Measurements from ENCODE around the gene TNS1. TPM values are rescaled to one million over a fixed set of nuclear protein-coding genes. Genes with fewer than 3 reads are reported as not detected.

The TNS1 gene
- total RNA-seq, 1 experiment from 2014 or later = 6.2 TPM

DNA sequence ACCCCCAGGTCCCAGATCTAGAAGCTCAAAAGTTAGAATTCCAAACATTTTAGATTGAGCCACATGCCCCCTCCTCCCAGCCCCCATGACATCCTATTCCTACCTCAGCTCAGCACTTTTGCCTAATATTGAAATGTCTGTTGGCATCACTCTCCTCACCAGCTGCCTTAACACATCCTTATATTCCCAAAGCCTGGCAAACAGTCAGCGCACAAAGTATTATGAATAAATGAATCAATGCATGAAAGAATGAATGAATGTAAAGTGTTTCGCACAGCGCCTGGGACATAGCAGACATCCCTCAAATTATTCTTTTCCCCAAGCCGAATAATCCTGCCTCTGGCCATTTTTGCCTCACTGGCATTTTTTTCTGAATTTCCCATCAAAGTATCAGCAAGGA is 175.8 kb downstream of the TNS1 start:
- no peak for DNase-seq (ENCODE audit: low read depth, low spot score)
- Histone ChIP-seq H3K4me3 (replicated peaks in 1 of 2; ENCODE audit: low read depth in 1 of 2, low read length in 2 of 2) (no peak overlapping the region), H3K27ac (ENCODE audit: low read depth, low read length) (no peak overlapping the region), H3K4me2 (ENCODE audit: low read length) (no peak overlapping the region), H3K27me3 (ENCODE audit: insufficient read depth, low read length) (no peaks in the 10 kb centered on the region), H4K20me1 (ENCODE audit: insufficient read depth) (no peaks in the 10 kb centered on the region), H3K9ac (ENCODE audit: low read length) (no peak overlapping the region), H3K9me2 (ENCODE audit: insufficient read depth) (no peaks in the 10 kb centered on the region), H3K4me1 (ENCODE audit: control insufficient read depth in 1 of 2, insufficient read depth in 2 of 2, low read length in 2 of 2) (peaks cover 3 to 15% of the 10 kb centered on the region in 2 experiments; a peak in 3 of 4 replicates), H3K79me2 (ENCODE audit: insufficient read depth, low read length) (no peaks in the 10 kb centered on the region), H2AFZ (ENCODE audit: low read depth, low read length, poor library complexity, severe bottlenecking) (no peak overlapping the region), H3K9me3 (ENCODE audit: control insufficient read depth in 1 of 2, insufficient read depth in 1 of 2, low read depth in 1 of 2, low read length in 2 of 2) (no peaks in the 10 kb centered on the region), H3K36me3 (ENCODE audit: control insufficient read depth in 1 of 2, insufficient read depth in 2 of 2, low read length in 2 of 2) (no peaks in the 10 kb centered on the region)
- ChIA-PET POLR2A (no interaction called here), RAD21 (ENCODE audit: low non-redundant PET in 1 of 2, low total read pairs in 2 of 2, uncharacterized antibody in 2 of 2, unreplicated experiment in 2 of 2) (no interaction called here), CTCF (no interaction called here)
- intact Hi-C loops (cut with micrococcal nuclease) = no loop called here
- no peak for ATAC-seq
- no TSS peak for BruUV-seq (replicated peaks)
- TF ChIP-seq, protein P1, sequence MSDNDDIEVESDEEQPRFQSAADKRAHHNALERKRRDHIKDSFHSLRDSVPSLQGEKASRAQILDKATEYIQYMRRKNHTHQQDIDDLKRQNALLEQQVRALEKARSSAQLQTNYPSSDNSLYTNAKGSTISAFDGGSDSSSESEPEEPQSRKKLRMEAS (IDR thresholded peaks at IDR 0.05) = no peak
- TF ChIP-seq SP1 (IDR thresholded peaks at IDR 0.05; ENCODE audit: low read depth) = no peak
- TF ChIP-seq, protein P2, sequence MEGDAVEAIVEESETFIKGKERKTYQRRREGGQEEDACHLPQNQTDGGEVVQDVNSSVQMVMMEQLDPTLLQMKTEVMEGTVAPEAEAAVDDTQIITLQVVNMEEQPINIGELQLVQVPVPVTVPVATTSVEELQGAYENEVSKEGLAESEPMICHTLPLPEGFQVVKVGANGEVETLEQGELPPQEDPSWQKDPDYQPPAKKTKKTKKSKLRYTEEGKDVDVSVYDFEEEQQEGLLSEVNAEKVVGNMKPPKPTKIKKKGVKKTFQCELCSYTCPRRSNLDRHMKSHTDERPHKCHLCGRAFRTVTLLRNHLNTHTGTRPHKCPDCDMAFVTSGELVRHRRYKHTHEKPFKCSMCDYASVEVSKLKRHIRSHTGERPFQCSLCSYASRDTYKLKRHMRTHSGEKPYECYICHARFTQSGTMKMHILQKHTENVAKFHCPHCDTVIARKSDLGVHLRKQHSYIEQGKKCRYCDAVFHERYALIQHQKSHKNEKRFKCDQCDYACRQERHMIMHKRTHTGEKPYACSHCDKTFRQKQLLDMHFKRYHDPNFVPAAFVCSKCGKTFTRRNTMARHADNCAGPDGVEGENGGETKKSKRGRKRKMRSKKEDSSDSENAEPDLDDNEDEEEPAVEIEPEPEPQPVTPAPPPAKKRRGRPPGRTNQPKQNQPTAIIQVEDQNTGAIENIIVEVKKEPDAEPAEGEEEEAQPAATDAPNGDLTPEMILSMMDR (IDR thresholded peaks at IDR 0.05 in 2 of 3, conservative IDR thresholded peaks at IDR 0.05 in 1 of 3; ENCODE audit: borderline replicate concordance in 1 of 3, insufficient read depth in 1 of 3, low read depth in 2 of 3, low read length in 2 of 3) = no peak

DNA sequence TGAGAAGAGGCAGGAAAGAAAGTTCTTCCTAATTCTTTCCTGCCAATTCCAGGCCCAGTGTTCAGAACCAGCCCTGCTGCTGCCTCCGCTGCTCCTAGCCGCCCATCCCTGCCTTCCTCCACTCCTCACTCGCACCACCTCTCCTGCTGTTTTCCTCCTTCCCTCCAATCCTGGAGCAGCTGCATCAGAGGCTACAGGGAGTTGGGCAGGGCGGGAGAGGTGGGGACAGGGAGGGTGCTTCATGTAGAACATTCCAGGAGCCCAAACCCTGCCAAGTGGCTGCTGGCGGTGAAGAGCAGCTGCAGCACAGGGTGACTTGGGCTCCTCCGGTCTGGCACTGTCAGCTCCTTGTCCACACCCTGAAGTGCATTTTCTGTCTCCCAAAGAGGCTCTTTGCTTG is 176.3 kb downstream of the TNS1 start:
- no peak overlapping the region for H3K9ac ChIP-seq (ENCODE audit: low read length)
- H3K79me2 ChIP-seq (ENCODE audit: insufficient read depth, low read length) = no peaks in the 10 kb centered on the region
- H4K20me1 ChIP-seq (ENCODE audit: insufficient read depth) = no peaks in the 10 kb centered on the region
- H3K9me2 ChIP-seq (ENCODE audit: insufficient read depth) = no peaks in the 10 kb centered on the region
- no peaks in the 10 kb centered on the region for H3K27me3 ChIP-seq (ENCODE audit: insufficient read depth, low read length)
- BruUV-seq (replicated peaks) = no TSS peak
- no peak overlapping the region for H2AFZ ChIP-seq (ENCODE audit: low read depth, low read length, poor library complexity, severe bottlenecking)
- no peak overlapping the region for H3K27ac ChIP-seq (ENCODE audit: low read depth, low read length)
- H3K4me1 ChIP-seq (ENCODE audit: control insufficient read depth in 1 of 2, insufficient read depth in 2 of 2, low read length in 2 of 2) = peaks cover 3 to 16% of the 10 kb centered on the region in 2 experiments; a peak in 3 of 4 replicates
- ATAC-seq = no peak
- DNase-seq (ENCODE audit: low read depth, low spot score) = no peak
- H3K9me3 ChIP-seq (ENCODE audit: control insufficient read depth in 1 of 2, insufficient read depth in 1 of 2, low read depth in 1 of 2, low read length in 2 of 2) = no peaks in the 10 kb centered on the region
- RAD21 ChIA-PET (ENCODE audit: low non-redundant PET in 1 of 2, low total read pairs in 2 of 2, uncharacterized antibody in 2 of 2, unreplicated experiment in 2 of 2) = no interaction called here
- CTCF ChIA-PET = no interaction called here
- intact Hi-C loops (cut with micrococcal nuclease) = no loop called here
- POLR2A ChIA-PET = no interaction called here
- H3K4me2 ChIP-seq (ENCODE audit: low read length) = no peak overlapping the region
- H3K4me3 ChIP-seq (replicated peaks in 1 of 2; ENCODE audit: low read depth in 1 of 2, low read length in 2 of 2) = no peak overlapping the region
- no peaks in the 10 kb centered on the region for H3K36me3 ChIP-seq (ENCODE audit: control insufficient read depth in 1 of 2, insufficient read depth in 2 of 2, low read length in 2 of 2)
- TF ChIP-seq YY1 (IDR thresholded peaks at IDR 0.05; ENCODE audit: extremely low read depth, insufficient replicate concordance, low read depth, low read length) (no peak), SIN3A (IDR thresholded peaks at IDR 0.05; ENCODE audit: low read depth) (no peak), SRF (IDR thresholded peaks at IDR 0.05; ENCODE audit: low read depth) (no peak), POLR2A (IDR thresholded peaks at IDR 0.05; ENCODE audit: borderline replicate concordance, extremely low read depth, insufficient read depth, insufficient read length) (no peak), EZH2phosphoT487 (IDR thresholded peaks at IDR 0.05; ENCODE audit: borderline replicate concordance) (no peak), ZNF274 (IDR thresholded peaks at IDR 0.05; ENCODE audit: low read depth, low read length) (no peak), JUND (IDR thresholded peaks at IDR 0.05) (no peak), RAD21 (IDR thresholded peaks at IDR 0.05; ENCODE audit: low read depth) (no peak), FOSL1 (IDR thresholded peaks at IDR 0.05; ENCODE audit: low read depth) (no peak), CEBPB (IDR thresholded peaks at IDR 0.05; ENCODE audit: low read depth) (no peak), EGR1 (IDR thresholded peaks at IDR 0.05; ENCODE audit: low read depth) (no peak), EZH2 (IDR thresholded peaks at IDR 0.05) (no peak)
- TF ChIP-seq, protein P1 (IDR thresholded peaks at IDR 0.05) = no peak
- TF ChIP-seq, protein P3, sequence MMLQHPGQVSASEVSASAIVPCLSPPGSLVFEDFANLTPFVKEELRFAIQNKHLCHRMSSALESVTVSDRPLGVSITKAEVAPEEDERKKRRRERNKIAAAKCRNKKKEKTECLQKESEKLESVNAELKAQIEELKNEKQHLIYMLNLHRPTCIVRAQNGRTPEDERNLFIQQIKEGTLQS (IDR thresholded peaks at IDR 0.05) = no peak
- TF ChIP-seq, protein P4, sequence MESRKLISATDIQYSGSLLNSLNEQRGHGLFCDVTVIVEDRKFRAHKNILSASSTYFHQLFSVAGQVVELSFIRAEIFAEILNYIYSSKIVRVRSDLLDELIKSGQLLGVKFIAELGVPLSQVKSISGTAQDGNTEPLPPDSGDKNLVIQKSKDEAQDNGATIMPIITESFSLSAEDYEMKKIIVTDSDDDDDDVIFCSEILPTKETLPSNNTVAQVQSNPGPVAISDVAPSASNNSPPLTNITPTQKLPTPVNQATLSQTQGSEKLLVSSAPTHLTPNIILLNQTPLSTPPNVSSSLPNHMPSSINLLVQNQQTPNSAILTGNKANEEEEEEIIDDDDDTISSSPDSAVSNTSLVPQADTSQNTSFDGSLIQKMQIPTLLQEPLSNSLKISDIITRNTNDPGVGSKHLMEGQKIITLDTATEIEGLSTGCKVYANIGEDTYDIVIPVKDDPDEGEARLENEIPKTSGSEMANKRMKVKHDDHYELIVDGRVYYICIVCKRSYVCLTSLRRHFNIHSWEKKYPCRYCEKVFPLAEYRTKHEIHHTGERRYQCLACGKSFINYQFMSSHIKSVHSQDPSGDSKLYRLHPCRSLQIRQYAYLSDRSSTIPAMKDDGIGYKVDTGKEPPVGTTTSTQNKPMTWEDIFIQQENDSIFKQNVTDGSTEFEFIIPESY (IDR thresholded peaks at IDR 0.05; ENCODE audit: extremely low read depth, insufficient replicate concordance, low read length) = no peak

Measured in HCT116 (cell line).